Karpas-422 (cell line): ENCODE results near the gene GLIPR1L2. TPM values are rescaled to one million over a fixed set of nuclear protein-coding genes. Genes with fewer than 3 reads are reported as not detected.
A peak's percentile ranks its signal among the peaks of the same experiment; 100 is the strongest.
"Not testable (repeated sequence)": the region's sequence is repeated elsewhere in the genome, so short reads cannot be mapped to it uniquely, and the experiment has no call there.

Source experiments
- DNase-seq: peaks from one replicate; pipeline ENCODE4 v3.0.0-alpha.2; 2015
- H2AFZ ChIP-seq: fragments of 200-600 bp; sonication (generic); 2 replicates; pipeline ENCODE4 v1.6.1; 2014; ENCODE audit warnings: antibody characterized with exemption, low read length, mixed read lengths
- H3K27ac ChIP-seq: fragments of 200-600 bp; sonication (generic); 2 replicates; pipeline ENCODE4 v1.5.1; 2014; ENCODE audit warnings: mild to moderate bottlenecking, low read length, moderate library complexity
- H3K27me3 ChIP-seq: fragments of 200-600 bp; sonication (generic); 2 replicates; pipeline ENCODE4 v1.6.1; 2014; ENCODE audit warnings: low read length, mixed read lengths
- H3K36me3 ChIP-seq: fragments of 200-600 bp; sonication (generic); 2 replicates; pipeline ENCODE4 v1.6.1; 2014; ENCODE audit warnings: low read length, mixed read lengths; ENCODE audit not compliant: insufficient read depth
- H3K4me1 ChIP-seq: fragments of 200-600 bp; sonication (generic); 2 replicates; pipeline ENCODE4 v1.6.1; 2014; ENCODE audit warnings: mild to moderate bottlenecking, low read length, mixed read lengths
- H3K4me2 ChIP-seq: fragments of 200-600 bp; sonication (generic); 2 replicates; pipeline ENCODE4 v1.6.1; 2014; ENCODE audit warnings: low read length, low read depth, mild to moderate bottlenecking; ENCODE audit not compliant: poor library complexity, severe bottlenecking
- H3K4me3 ChIP-seq: fragments of 200-600 bp; sonication (generic); 2 replicates; pipeline ENCODE4 v1.5.1; 2014; ENCODE audit warnings: mild to moderate bottlenecking, antibody characterized with exemption, low read length, mixed read lengths
- H3K79me2 ChIP-seq: fragments of 200-600 bp; sonication (generic); 2 replicates; pipeline ENCODE4 v1.6.1; 2014; ENCODE audit warnings: mild to moderate bottlenecking, low read length, mixed read lengths
- H3K9ac ChIP-seq: fragments of 200-600 bp; sonication (generic); 2 replicates; pipeline ENCODE4 v1.6.0; 2014; ENCODE audit warnings: low read length
- H3K9me2 ChIP-seq: fragments of 200-600 bp; sonication (generic), shearing (Covaris generic); replicated peaks from 2 replicates; pipeline ENCODE4 v1.6.0; 2014; ENCODE audit warnings: mild to moderate bottlenecking, low read length, moderate library complexity; ENCODE audit not compliant: insufficient read depth
- H3K9me3 ChIP-seq: fragments of 300-700, 200-600 bp; sonication (generic); 2 replicates; pipeline ENCODE4 v1.6.1; 2014; ENCODE audit warnings: low read length, mixed read lengths
- H4K20me1 ChIP-seq: fragments of 200-600 bp; sonication (generic); 2 replicates; pipeline ENCODE4 v1.6.1; 2014; ENCODE audit warnings: mild to moderate bottlenecking, antibody characterized with exemption, low read length, low read depth; ENCODE audit not compliant: insufficient read depth
- total RNA-seq: library from RNA; depleted of rRNA; stranded (reverse); fragments of >200 nt; shearing (Covaris generic); gene quantifications from 2 replicates; pipeline ENCODE4 v1.2.3, GENCODE V29; 2014; ENCODE audit warnings: low replicate concordance

The GLIPR1L2 gene
- total RNA-seq, 1 experiment from 2014 or later: not detected

DNA sequence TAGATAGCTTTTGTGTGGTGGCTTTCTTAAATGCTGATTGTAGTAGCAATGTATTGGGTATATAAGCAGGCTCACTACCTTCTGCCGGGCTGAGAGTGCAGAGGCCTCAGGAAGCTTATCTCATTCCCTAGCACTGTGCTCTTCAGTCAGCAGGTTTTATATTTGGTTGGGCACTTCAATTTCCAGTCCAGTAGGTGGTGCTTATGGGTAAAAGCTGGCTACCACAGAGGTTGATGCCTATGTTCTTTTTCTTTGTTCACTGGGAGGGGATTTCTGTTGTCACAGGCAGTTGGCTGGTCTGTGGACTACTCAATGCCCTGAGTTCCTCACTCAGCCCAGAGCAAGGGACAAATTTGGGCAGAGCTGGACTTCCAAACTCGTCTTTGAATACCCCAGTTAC is 46.7 kb downstream of the GLIPR1L2 start:
- H2AFZ ChIP-seq: 0 out of 2 replicates have a peak overlapping the region, but pooled peaks have one; percentile 41
- no peaks in the 10 kb centered on the region for H4K20me1 ChIP-seq
- no peaks in the 10 kb centered on the region for H3K79me2 ChIP-seq
- no peaks in the 10 kb centered on the region for H3K36me3 ChIP-seq
- H3K4me3 ChIP-seq: no peak overlapping the region; the same call in 1 of the 2 replicates
- H3K9me3 ChIP-seq: peaks cover 19% of the 10 kb centered on the region
- H3K9ac ChIP-seq: no peak overlapping the region
- no peak overlapping the region for H3K4me2 ChIP-seq
- H3K4me1 ChIP-seq: no peaks in the 10 kb centered on the region
- peak; percentile 55 for DNase-seq
- H3K27ac ChIP-seq: no peak overlapping the region
- H3K9me2 ChIP-seq: no peaks in the 10 kb centered on the region
- H3K27me3 ChIP-seq: no peaks in the 10 kb centered on the region

DNA sequence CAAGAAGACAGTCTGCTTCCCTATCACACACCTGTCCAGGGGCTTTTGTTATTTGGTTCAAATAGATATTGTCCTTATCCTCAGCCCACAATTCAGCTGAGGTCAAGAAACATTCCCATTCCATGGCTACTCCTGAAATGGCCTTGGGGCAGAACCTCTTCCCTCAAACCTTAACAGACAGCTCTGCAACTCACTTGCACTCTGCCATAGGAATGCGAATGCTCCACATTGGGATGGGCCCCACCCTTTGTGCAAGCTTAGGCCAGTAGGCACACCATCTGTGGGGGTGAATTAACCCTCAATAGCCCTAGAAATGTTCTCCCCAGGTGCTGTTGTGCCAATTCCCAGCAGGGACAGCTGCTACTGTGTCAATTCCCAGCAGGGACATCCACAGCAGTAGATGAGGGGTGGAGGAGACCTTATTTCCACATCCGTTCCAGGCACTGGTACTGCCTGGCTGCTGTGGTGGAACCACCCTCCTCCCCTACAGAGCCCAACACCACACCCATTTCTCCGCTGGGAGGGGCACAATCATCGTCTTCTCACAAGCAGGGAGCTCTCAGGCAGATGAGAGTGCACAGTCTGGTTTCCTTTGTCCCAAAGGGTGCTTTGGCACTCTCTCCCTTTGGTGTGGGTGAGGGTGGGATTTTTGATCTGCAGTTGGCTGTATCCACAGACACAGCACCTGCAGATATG is 47.3 kb downstream of the GLIPR1L2 start:
- H3K27ac ChIP-seq: no peak overlapping the region

DNA sequence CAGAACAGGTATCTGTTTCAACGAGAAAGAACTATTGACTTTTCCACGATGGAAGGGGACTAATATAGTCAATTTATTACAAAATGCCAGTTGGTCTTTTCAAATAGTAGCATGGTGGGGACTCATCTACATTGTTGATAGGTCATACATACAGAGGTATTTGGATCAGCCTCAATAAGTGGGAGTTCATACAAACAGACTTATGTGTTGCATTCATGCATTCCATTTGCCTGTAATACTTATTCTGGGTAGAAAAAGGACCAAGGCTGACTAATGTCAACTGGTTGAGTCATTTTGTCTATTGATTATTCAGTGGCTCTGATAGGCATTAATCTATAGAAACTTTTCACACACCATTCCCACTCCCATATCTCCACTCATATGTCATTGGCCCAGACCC is 48.2 kb downstream of the GLIPR1L2 start:
- Histone ChIP-seq H3K79me2 (no peaks in the 10 kb centered on the region), H3K4me1 (no peaks in the 10 kb centered on the region), H3K27me3 (no peaks in the 10 kb centered on the region), H2AFZ (no peak overlapping the region), H3K4me3 (no peak overlapping the region), H3K9ac (no peak overlapping the region), H4K20me1 (no peaks in the 10 kb centered on the region), H3K27ac (no peak overlapping the region), H3K4me2 (no peak overlapping the region), H3K36me3 (no peaks in the 10 kb centered on the region), H3K9me3 (peaks cover 19% of the 10 kb centered on the region), H3K9me2 (no peaks in the 10 kb centered on the region)
- no peak for DNase-seq

More for the DNA sequence above, 47.3 kb downstream of the GLIPR1L2 start:
- Histone ChIP-seq H3K9me2 (no peaks in the 10 kb centered on the region), H3K36me3 (no peaks in the 10 kb centered on the region), H3K4me3 (no peak overlapping the region), H3K79me2 (no peaks in the 10 kb centered on the region), H3K4me1 (no peaks in the 10 kb centered on the region), H3K9me3 (peaks cover 19% of the 10 kb centered on the region), H4K20me1 (no peaks in the 10 kb centered on the region), H3K9ac (no peak overlapping the region), H3K4me2 (no peak overlapping the region), H2AFZ (no peak overlapping the region), H3K27me3 (no peaks in the 10 kb centered on the region)
- DNase-seq: no peak

DNA sequence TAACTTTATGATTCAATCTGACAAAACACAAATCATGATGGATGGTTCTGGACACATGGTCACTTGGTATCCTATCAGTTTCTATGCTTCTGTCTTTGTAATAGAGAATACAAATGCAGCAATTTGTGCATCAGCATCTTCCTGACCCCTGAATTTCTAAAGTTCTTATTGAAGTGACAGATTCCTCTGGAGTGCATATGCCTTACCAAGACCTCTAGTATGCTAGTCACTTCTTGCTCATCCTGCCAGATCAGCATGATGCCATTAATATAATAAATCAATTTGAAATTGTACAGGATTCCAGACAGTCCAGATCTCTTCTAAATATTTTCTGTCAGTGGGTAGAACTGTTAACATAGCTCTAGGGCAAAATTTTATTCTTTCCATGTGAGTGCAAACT is 49.0 kb downstream of the GLIPR1L2 start:
- no peaks in the 10 kb centered on the region for H3K9me2 ChIP-seq
- H3K27ac ChIP-seq: no peak overlapping the region
- no peaks in the 10 kb centered on the region for H4K20me1 ChIP-seq
- H3K4me2 ChIP-seq: no peak overlapping the region
- H3K79me2 ChIP-seq: no peaks in the 10 kb centered on the region
- DNase-seq: no peak
- H3K36me3 ChIP-seq: no peaks in the 10 kb centered on the region
- no peaks in the 10 kb centered on the region for H3K27me3 ChIP-seq
- no peaks in the 10 kb centered on the region for H3K4me1 ChIP-seq
- peaks cover 15% of the 10 kb centered on the region for H3K9me3 ChIP-seq
- H2AFZ ChIP-seq: no peak overlapping the region
- H3K9ac ChIP-seq: no peak overlapping the region
- no peak overlapping the region for H3K4me3 ChIP-seq

DNA sequence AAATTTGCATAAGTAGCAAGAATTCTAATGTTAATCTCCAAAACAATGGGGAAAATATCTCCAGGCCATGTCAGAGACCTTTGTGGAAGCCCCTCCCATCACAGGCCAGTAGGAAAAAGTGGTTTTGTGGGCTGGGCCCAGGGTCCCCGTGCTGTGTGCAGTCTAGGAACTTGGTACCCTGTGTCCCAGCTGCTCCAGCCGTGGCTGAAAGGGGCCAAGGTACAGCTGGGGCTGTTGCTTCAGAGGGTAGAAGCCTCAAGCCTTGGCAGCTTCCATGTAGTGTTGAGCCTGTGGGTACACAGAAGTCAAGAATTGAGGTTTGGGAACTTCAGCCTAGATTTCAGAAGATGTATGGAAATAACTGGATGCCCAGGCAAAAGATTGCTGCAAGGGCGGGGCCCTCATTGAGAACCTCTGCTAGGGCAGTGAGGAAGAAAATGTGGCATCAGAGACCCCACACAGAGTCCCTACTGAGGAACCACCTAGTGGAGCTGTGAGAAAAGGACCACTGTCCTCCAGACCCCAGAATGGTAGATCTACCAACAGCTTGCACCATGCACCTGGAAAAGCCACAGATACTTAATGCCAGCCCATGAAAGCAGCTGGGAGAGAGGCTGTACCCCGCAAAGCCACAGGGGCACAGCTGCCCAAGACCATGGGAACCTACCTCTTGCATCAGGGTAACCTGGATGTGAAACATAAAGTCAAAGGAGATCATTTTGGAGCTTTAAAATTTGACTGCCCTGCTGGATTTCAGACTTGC is 51.0 kb downstream of the GLIPR1L2 start:
- not testable (repeated sequence) for H4K20me1 ChIP-seq, H3K79me2 ChIP-seq, H2AFZ ChIP-seq, DNase-seq, H3K9me2 ChIP-seq, H3K27ac ChIP-seq, H3K9ac ChIP-seq, H3K4me1 ChIP-seq, H3K4me3 ChIP-seq, H3K27me3 ChIP-seq, H3K4me2 ChIP-seq, H3K9me3 ChIP-seq, H3K36me3 ChIP-seq

DNA sequence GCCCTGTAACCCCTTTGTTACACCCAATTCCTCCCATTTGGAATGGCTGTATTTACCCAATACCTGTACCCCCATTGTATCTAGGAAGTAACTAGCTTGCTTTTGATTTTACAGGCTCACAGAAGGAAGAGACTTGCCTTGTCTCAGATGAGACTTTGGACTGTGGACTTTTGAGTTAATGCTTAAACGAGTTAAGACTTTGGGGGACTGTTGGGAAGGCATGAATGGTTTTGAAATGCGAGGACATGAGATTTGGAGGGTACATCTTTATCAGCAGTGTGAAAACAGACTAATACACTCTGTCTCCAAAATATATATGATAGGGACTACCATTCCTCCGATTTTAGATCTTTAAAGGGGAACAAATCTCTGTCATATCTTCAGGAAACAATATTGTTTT is 51.6 kb downstream of the GLIPR1L2 start:
- H3K9me3 ChIP-seq, H3K27me3 ChIP-seq, H3K9ac ChIP-seq, H3K27ac ChIP-seq, H3K4me3 ChIP-seq, DNase-seq, H3K4me1 ChIP-seq, H3K9me2 ChIP-seq, H2AFZ ChIP-seq, H4K20me1 ChIP-seq, H3K36me3 ChIP-seq, H3K4me2 ChIP-seq, H3K79me2 ChIP-seq: not testable (repeated sequence)

DNA sequence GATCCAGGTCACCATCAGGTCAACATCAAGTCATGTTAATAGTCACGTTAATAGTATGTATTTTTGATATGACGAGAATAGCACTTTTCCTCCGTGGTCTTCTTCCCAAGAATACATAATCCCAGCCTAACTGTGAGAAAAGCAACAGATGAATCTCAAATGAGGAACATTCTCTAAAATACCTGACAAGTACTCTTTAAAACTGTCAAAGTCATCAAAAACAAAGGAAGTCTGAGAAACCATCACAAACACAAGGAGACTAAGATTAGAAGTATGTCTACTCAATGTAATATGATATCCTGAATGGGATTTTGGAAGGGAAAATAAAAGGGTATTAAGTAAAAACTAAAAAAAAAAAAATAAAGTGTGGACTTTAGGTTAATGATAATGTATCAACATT is 52.8 kb downstream of the GLIPR1L2 start:
- H3K9me3 ChIP-seq: no peaks in the 10 kb centered on the region
- no peaks in the 10 kb centered on the region for H3K36me3 ChIP-seq
- no peak overlapping the region for H3K27ac ChIP-seq
- no peak for DNase-seq
- H3K9me2 ChIP-seq: no peaks in the 10 kb centered on the region
- no peaks in the 10 kb centered on the region for H3K27me3 ChIP-seq
- no peaks in the 10 kb centered on the region for H3K4me1 ChIP-seq
- no peak overlapping the region for H3K9ac ChIP-seq
- no peak overlapping the region for H3K4me3 ChIP-seq
- H3K4me2 ChIP-seq: no peak overlapping the region
- no peaks in the 10 kb centered on the region for H3K79me2 ChIP-seq
- no peaks in the 10 kb centered on the region for H4K20me1 ChIP-seq
- no peak overlapping the region for H2AFZ ChIP-seq

DNA sequence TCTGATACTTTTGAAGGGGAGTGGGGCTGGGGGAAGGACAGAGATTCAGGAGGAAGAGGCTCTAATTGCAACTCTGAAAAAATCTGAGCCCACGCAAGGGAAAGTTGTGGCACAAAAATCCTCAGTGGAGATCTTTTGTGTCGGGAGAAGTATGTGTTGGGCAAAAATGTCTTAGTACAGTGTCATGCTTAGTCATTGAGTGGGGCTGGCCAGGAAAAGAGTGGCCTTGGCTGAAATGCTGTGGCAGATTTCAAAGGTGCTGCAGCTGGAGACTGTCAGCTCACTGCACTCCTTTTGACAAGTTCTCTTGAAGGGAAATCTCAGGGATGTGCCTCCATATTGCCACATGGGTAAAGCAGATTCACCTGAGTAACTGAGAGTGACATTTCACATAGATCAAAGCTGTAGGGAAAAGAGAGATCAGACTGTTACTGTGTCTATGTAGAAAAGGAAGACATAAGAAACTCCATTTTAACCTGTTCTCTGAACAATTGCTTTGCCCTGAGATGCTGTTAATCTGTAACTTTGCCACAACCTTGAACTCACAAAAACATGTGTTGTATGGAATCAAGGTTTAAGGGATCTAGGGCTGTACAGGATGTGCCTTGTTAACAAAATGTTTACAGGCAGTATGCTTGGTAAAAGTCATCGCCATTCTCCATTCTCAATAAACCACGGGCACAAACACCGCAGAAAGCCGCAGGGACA is 53.7 kb downstream of the GLIPR1L2 start:
- H3K4me2 ChIP-seq: no peak overlapping the region
- no peak for DNase-seq
- no peaks in the 10 kb centered on the region for H3K9me3 ChIP-seq
- no peaks in the 10 kb centered on the region for H3K79me2 ChIP-seq
- no peaks in the 10 kb centered on the region for H4K20me1 ChIP-seq
- no peak overlapping the region for H3K9ac ChIP-seq
- H2AFZ ChIP-seq: no peak overlapping the region
- H3K27me3 ChIP-seq: no peaks in the 10 kb centered on the region
- H3K9me2 ChIP-seq: no peaks in the 10 kb centered on the region
- no peak overlapping the region for H3K4me3 ChIP-seq
- H3K27ac ChIP-seq: no peak overlapping the region
- H3K4me1 ChIP-seq: no peaks in the 10 kb centered on the region
- no peaks in the 10 kb centered on the region for H3K36me3 ChIP-seq
